ENCODE data around the gene EGR1. TPM values are rescaled to one million over a fixed set of nuclear protein-coding genes. Genes with fewer than 3 reads are reported as not detected.

Gene EGR1
- total RNA-seq, 1 experiment from 2014 or later = 83.3 TPM

DNA sequence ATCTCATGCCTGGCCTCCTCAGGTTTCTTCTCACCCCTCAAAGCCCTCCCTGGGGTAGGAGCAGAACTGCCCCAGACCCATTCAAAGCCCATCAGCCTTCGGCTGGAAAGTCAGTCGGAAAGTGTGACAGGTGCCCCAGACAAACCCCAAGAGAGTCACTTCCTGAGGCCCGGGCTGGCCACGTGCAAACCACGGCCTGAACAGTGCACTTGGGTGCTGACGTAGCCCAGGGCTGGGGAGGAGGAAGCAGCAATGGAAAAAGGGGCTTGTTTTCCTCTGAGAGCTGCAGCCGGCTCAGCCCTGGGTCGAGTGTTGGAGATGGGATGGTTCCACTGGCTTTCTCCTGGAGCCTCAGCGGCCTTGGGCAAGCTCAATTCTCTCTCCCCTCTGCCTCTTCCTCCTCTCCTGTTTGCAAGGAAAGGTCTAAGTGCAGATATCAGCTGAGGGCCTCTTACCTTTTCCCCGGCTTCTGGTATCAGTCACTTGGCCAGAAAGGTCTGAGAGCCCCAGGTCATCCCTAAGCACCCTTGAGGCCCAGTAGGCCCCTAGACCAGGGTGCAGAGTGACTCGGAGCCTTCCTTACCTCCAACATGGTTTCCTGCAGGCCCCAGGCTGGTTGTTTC, 5.9 kb upstream of the EGR1 start:
- Histone ChIP-seq H4K5ac (ENCODE audit: insufficient read length, low read depth, low read length) (no peak overlapping the region), H3K4ac (ENCODE audit: low read depth, low read length) (no peak overlapping the region), H3K56ac (ENCODE audit: insufficient read length, low read depth, low read length) (no peak overlapping the region), H2BK5ac (ENCODE audit: insufficient read length, low read length) (no peak overlapping the region), H3K79me1 (ENCODE audit: insufficient read depth, low read depth, low read length, poor library complexity, severe bottlenecking) (no peaks in the 10 kb centered on the region), H3K27me3 (ENCODE audit: insufficient read depth, low read length) (no peaks in the 10 kb centered on the region), H3K23ac (ENCODE audit: insufficient read length, low read depth, low read length) (no peak overlapping the region), H3K9ac (ENCODE audit: extremely low read depth, insufficient read length, low read length) (no peak overlapping the region), H4K8ac (replicated peaks; ENCODE audit: insufficient read length, low read depth, low read length) (no peak overlapping the region), H3K4me1 (ENCODE audit: insufficient read depth, low read length) (no peaks in the 10 kb centered on the region; the same call in 1 of the 2 replicates), H2BK15ac (ENCODE audit: low read depth, low read length) (no peak overlapping the region), H2BK120ac (ENCODE audit: low read depth, low read length, poor library complexity, severe bottlenecking) (no peak overlapping the region), H2AFZ (ENCODE audit: low read length) (no peak overlapping the region), H2BK12ac (ENCODE audit: insufficient read length, low read depth, low read length) (no peak overlapping the region), H3K27ac (ENCODE audit: insufficient read length, low read depth, low read length) (no peak overlapping the region), H3K79me2 (ENCODE audit: insufficient read depth, low read length) (no peaks in the 10 kb centered on the region), H2BK20ac (ENCODE audit: low read depth, low read length, poor library complexity, severe bottlenecking) (no peak overlapping the region), H3K9me3 (ENCODE audit: control insufficient read depth, low read depth, low read length) (no peaks in the 10 kb centered on the region), H2AK5ac (ENCODE audit: insufficient read length, low read length) (no peak overlapping the region), H3K23me2 (ENCODE audit: insufficient read length, low read depth, low read length, poor library complexity, severe bottlenecking) (peaks cover 10% of the 10 kb centered on the region), H3K4me2 (ENCODE audit: insufficient read depth, insufficient read length, low read length) (no peak overlapping the region), H4K91ac (ENCODE audit: insufficient read length, low read depth, low read length) (no peak overlapping the region), H3T11ph (ENCODE audit: low read length) (no peak overlapping the region), H3K14ac (ENCODE audit: insufficient read depth, low read length) (no peak overlapping the region), H3K18ac (ENCODE audit: insufficient read length, low read depth, low read length) (no peak overlapping the region), H4K20me1 (ENCODE audit: control insufficient read depth, insufficient read depth, insufficient read length) (no peaks in the 10 kb centered on the region)
- no CpG with 5 or more reads among the region's 11 CpGs for WGBS (ENCODE audit: extremely low coverage, insufficient read length, low lambda C conversion rate)
- TF ChIP-seq, protein P1, sequence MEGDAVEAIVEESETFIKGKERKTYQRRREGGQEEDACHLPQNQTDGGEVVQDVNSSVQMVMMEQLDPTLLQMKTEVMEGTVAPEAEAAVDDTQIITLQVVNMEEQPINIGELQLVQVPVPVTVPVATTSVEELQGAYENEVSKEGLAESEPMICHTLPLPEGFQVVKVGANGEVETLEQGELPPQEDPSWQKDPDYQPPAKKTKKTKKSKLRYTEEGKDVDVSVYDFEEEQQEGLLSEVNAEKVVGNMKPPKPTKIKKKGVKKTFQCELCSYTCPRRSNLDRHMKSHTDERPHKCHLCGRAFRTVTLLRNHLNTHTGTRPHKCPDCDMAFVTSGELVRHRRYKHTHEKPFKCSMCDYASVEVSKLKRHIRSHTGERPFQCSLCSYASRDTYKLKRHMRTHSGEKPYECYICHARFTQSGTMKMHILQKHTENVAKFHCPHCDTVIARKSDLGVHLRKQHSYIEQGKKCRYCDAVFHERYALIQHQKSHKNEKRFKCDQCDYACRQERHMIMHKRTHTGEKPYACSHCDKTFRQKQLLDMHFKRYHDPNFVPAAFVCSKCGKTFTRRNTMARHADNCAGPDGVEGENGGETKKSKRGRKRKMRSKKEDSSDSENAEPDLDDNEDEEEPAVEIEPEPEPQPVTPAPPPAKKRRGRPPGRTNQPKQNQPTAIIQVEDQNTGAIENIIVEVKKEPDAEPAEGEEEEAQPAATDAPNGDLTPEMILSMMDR (conservative IDR thresholded peaks at IDR 0.05) = no peak
- no peak overlapping the region; a peak in 1 of 7 replicates for H3K27ac Mint-ChIP-seq
- H3K4me1 Mint-ChIP-seq = peaks cover 30 to 37% of the 10 kb centered on the region in 2 experiments
- H3K4me3 Mint-ChIP-seq = no peak overlapping the region
- H3K27me3 Mint-ChIP-seq (ENCODE audit: low read depth) = no peaks in the 10 kb centered on the region
- H3K36me3 Mint-ChIP-seq (ENCODE audit: insufficient read depth in 1 of 3, low read depth in 3 of 3) = no peaks in the 10 kb centered on the region
- no peak for DNase-seq
- H3K9me3 Mint-ChIP-seq = no peaks in the 10 kb centered on the region; a peak in 1 of 5 replicates
